Esophagus squamous epithelium (tissue), 5 donors: ENCODE results near the gene CA10. TPM values are rescaled to one million over a fixed set of nuclear protein-coding genes. Genes with fewer than 3 reads are reported as not detected.

ENCODE experiments used
- DNase-seq: peaks from one replicate; lab custom pipeline; 2025; lab: John Stamatoyannopoulos, UW
- H3K27ac ChIP-seq, 4 donors: fragments of 200-600 bp; sonication (generic); one replicate each; pipeline ENCODE4 v1.5.1; 2016 to 2019; ENCODE audit warnings: mild to moderate bottlenecking in 1 of 4
- H3K27me3 ChIP-seq, 4 donors: fragments of 200-600 bp; sonication (generic); 1 replicate in 3 of 4; 2 replicates in 1 of 4; pipeline versions ENCODE4 v1.5.1 to v1.6.0; 2017 to 2021; ENCODE audit warnings: antibody characterized with exemption in 1 of 4
- H3K36me3 ChIP-seq, 3 donors: fragments of 200-600 bp; sonication (generic); one replicate each; pipeline ENCODE4 v1.5.1; 2016 to 2019
- H3K4me1 ChIP-seq, 3 donors: fragments of 200-600 bp; sonication (generic); one replicate each; pipeline ENCODE4 v1.5.1; 2017 to 2019
- H3K4me3 ChIP-seq, 4 donors: fragments of 200-600 bp; sonication (generic); 1 replicate in 3 of 4; 2 replicates in 1 of 4; pipeline ENCODE4 v1.5.1; 2016 to 2019; ENCODE audit warnings: mild to moderate bottlenecking in 2 of 4, moderate library complexity in 1 of 4
- H3K9me3 ChIP-seq, 3 donors: fragments of 200-600 bp; sonication (generic); one replicate each; pipeline ENCODE4 v1.5.1; 2016 to 2019
- CTCF ChIP-seq, 6 experiments: fragments of 450-650 bp in 4 of 6; fragments of 200-600 bp in 2 of 6; sonication (generic) in 2 of 6; IDR thresholded peaks; one replicate each; pipeline ENCODE4 v1.5.1; 2016 to 2019; ENCODE audit warnings: antibody characterized with exemption in 6 of 6, mild to moderate bottlenecking in 4 of 6, moderate library complexity in 4 of 6
- POLR2A ChIP-seq, 4 donors: fragments of 450-650 bp; IDR thresholded peaks; one replicate each; pipeline ENCODE4 v1.6.1; 2017; ENCODE audit warnings: antibody characterized with exemption in 4 of 4, mild to moderate bottlenecking in 4 of 4, moderate library complexity in 3 of 4
- WGBS, 2 donors: methylation state at CpG; one replicate each; pipeline ENCODE4 v1.1.5; 2018; 5-methylcytosine and 5-hydroxymethylcytosine counted together
- intact Hi-C: fragments of 100-400 bp; cut with DNase I; formaldehyde crosslinking; loops from one replicate; pipeline ENCODE4 v1.15.0; 2022
- total RNA-seq, 4 donors: library from RNA; depleted of rRNA; stranded (reverse); fragments of >200 nt; gene quantifications; one replicate each; pipeline ENCODE4 v1.1.0, GENCODE V29; 2016
- donor health status: DM: yes; HTN: yes; CAD: no.

Gene CA10
- total RNA-seq, 4 donors from 2014 or later = 0.38 TPM; not detected in 3

- Histone ChIP-seq H3K27me3 (peaks cover 0 to 18% (median 0%) of the 10 kb centered on the region in 4 donors), H3K27ac (no peak overlapping the region), H3K36me3 (no peaks in the 10 kb centered on the region), H3K9me3 (no peaks in the 10 kb centered on the region), H3K4me3 (no peak overlapping the region), H3K4me1 (no peaks in the 10 kb centered on the region)
- no peak for TF ChIP-seq CTCF (IDR thresholded peaks at IDR 0.05)
- no peak for TF ChIP-seq POLR2A (IDR thresholded peaks at IDR 0.05)
- DNase-seq = no peak
- WGBS, 2 donors = 62 to 63% methylated on average over 2 of the region's 2 CpGs
- intact Hi-C loops = no loop called here
These were observed 508.3 kb downstream of the CA10 start for GRCh38 chr17:51650202-51650601.

GRCh38 chr17:51647826-51648225 lies 510.7 kb downstream of the CA10 start:
- TF ChIP-seq POLR2A (IDR thresholded peaks at IDR 0.05) = no peak
- no peak for TF ChIP-seq CTCF (IDR thresholded peaks at IDR 0.05)
- Histone ChIP-seq H3K9me3 (no peaks in the 10 kb centered on the region), H3K36me3 (no peaks in the 10 kb centered on the region), H3K4me3 (no peak overlapping the region), H3K27ac (no peak overlapping the region), H3K4me1 (no peaks in the 10 kb centered on the region), H3K27me3 (peaks cover 0 to 23% (median 0%) of the 10 kb centered on the region in 4 donors)
- intact Hi-C loops = no loop called here
- no peak for DNase-seq
- WGBS, 2 donors = 31% methylated on average over 4 to 5 of the region's 5 CpGs

GRCh38 chr17:51647067-51647466 lies 511.4 kb downstream of the CA10 start:
- intact Hi-C loops = no loop called here

GRCh38 chr17:51646539-51646938 lies 512.0 kb downstream of the CA10 start:
- no peak overlapping the region for H3K27ac ChIP-seq
- intact Hi-C loops = no loop called here
- H3K27me3 ChIP-seq = peaks cover 0 to 36% (median 0%) of the 10 kb centered on the region in 4 donors
- TF ChIP-seq POLR2A (IDR thresholded peaks at IDR 0.05) (no peak), CTCF (IDR thresholded peaks at IDR 0.05) (no peak)
- WGBS, 2 donors = 72% methylated on average over 2 of the region's 4 CpGs; no CpG with 5 or more reads in 1 of the 2 donors
- H3K4me1 ChIP-seq = no peaks in the 10 kb centered on the region
- no peak for DNase-seq
- no peak overlapping the region for H3K4me3 ChIP-seq
- H3K36me3 ChIP-seq = no peaks in the 10 kb centered on the region
- H3K9me3 ChIP-seq = no peaks in the 10 kb centered on the region

More at GRCh38 chr17:51647067-51647466, 511.4 kb downstream of the CA10 start:
- H3K9me3 ChIP-seq = no peaks in the 10 kb centered on the region
- H3K4me3 ChIP-seq = no peak overlapping the region
- peaks cover 0 to 31% (median 0%) of the 10 kb centered on the region in 4 donors for H3K27me3 ChIP-seq
- H3K27ac ChIP-seq = no peak overlapping the region
- H3K4me1 ChIP-seq = no peaks in the 10 kb centered on the region
- H3K36me3 ChIP-seq = no peaks in the 10 kb centered on the region
- DNase-seq = no peak
- WGBS, 2 donors = 62 to 63% methylated on average over 6 of the region's 6 CpGs
- TF ChIP-seq CTCF (IDR thresholded peaks at IDR 0.05) = no peak
- TF ChIP-seq POLR2A (IDR thresholded peaks at IDR 0.05) = no peak

GRCh38 chr17:51645056-51645455 lies 513.5 kb downstream of the CA10 start:
- intact Hi-C loops = no loop called here
- WGBS, 2 donors = 87 to 96% methylated on average over 4 of the region's 4 CpGs
- no peak for DNase-seq

More at GRCh38 chr17:51645056-51645455, 513.5 kb downstream of the CA10 start:
- Histone ChIP-seq H3K4me3 (no peak overlapping the region), H3K9me3 (no peaks in the 10 kb centered on the region), H3K27me3 (peaks cover 0 to 38% (median 0%) of the 10 kb centered on the region in 4 donors), H3K36me3 (no peaks in the 10 kb centered on the region), H3K4me1 (no peaks in the 10 kb centered on the region), H3K27ac (no peak overlapping the region)
- TF ChIP-seq POLR2A (IDR thresholded peaks at IDR 0.05) (no peak), CTCF (IDR thresholded peaks at IDR 0.05) (no peak)
